K562 (cell line): ENCODE measurements around the gene ZNF575. TPM values are rescaled to one million over a fixed set of nuclear protein-coding genes. Genes with fewer than 3 reads are reported as not detected.

Experiments used
- ATAC-seq: fragments of 200-7000 bp; cut with Tn5 transposase; 3 replicates; pipeline ENCODE4 v1.9.1; 2020; ENCODE audit warnings: moderate library complexity
- BruUV-seq: library from RNA; stranded (reverse); fragments of 400-500 nt; replicated peaks from 2 replicates; lab custom pipeline; 2021; lab: Mats Ljungman, UMichigan
- CTCF ChIA-PET: fragments of 300-600 bp; formaldehyde crosslinking; extraction: SDS; loops from one replicate; lab custom pipeline; 2021; ENCODE audit warnings: low intra/inter-chr PET ratio; lab: Yijun Ruan, JAX
- POLR2A ChIA-PET: fragments of 300-600, 350-650 bp; sonication (Branson Sonifier 250); formaldehyde crosslinking; extraction: SDS; loops from one replicate; lab custom pipeline; 2021; ENCODE audit warnings: antibody characterized with exemption, inconsistent platforms; lab: Yijun Ruan, JAX
- DNase-seq, 4 experiments: peaks; one replicate each; pipeline versions ENCODE4 v3.0.0 to v3.0.0-alpha.2; 2011 to 2018; ENCODE audit warnings: low spot score in 3 of 4, mixed read lengths in 3 of 4; ENCODE audit errors: extremely low read depth in 1 of 4
- FAIRE-seq: peaks from 2 replicates; lab custom pipeline; 2011; peaks lifted over from hg19 to GRCh38; lab: Jason Lieb, UNC
- H2AFZ ChIP-seq: 2 replicates; pipeline ENCODE4 v1.6.0; 2011; ENCODE audit warnings: low read depth, low read length, control low read depth, inconsistent platforms
- H3K27ac ChIP-seq: fragments of 200-600 bp; 3 replicates; pipeline ENCODE4 v1.8.0; 2011; ENCODE audit warnings: low read depth, mild to moderate bottlenecking, control low read depth, inconsistent platforms, low read length, moderate library complexity, mixed read lengths; ENCODE audit errors: extremely low read depth
- H3K27me3 ChIP-seq, 2 experiments: fragments of 300-600 bp in 1 of 2; 2 replicates in 1 of 2; 3 replicates in 1 of 2; pipeline versions ENCODE4 v1.6.0 to v1.8.0; 2011; ENCODE audit warnings: inconsistent platforms in 2 of 2, low read length in 2 of 2, mild to moderate bottlenecking in 1 of 2, mixed read lengths in 1 of 2, moderate library complexity in 1 of 2; ENCODE audit not compliant: control insufficient read depth in 2 of 2, insufficient read depth in 2 of 2
- H3K36me3 ChIP-seq: fragments of 300-600 bp; 3 replicates; pipeline ENCODE4 v1.8.0; 2011; ENCODE audit warnings: mild to moderate bottlenecking, low read length, inconsistent platforms; ENCODE audit not compliant: control insufficient read depth, insufficient read depth
- H3K4me1 ChIP-seq, 2 experiments: fragments of 200-600 bp in 1 of 2; replicated peaks in 1 of 2; 2 replicates in 1 of 2; 3 replicates in 1 of 2; pipeline versions ENCODE4 v1.5.1 to v1.8.0; 2011; ENCODE audit warnings: inconsistent platforms in 2 of 2, low read length in 2 of 2, mild to moderate bottlenecking in 1 of 2, mixed read lengths in 1 of 2, moderate library complexity in 1 of 2; ENCODE audit not compliant: control insufficient read depth in 2 of 2, insufficient read depth in 2 of 2
- H3K4me2 ChIP-seq: 2 replicates; pipeline ENCODE4 v1.6.1; 2011; ENCODE audit warnings: low read length, control low read depth, inconsistent platforms, mixed read lengths; ENCODE audit not compliant: insufficient read depth
- H3K4me3 ChIP-seq: fragments of 200-600 bp; sonication (generic), shearing (Covaris generic); 2 replicates; pipeline ENCODE4 v1.5.1; 2016; ENCODE audit warnings: control low read depth, inconsistent platforms
- H3K79me2 ChIP-seq: fragments of 200-600 bp; 3 replicates; pipeline ENCODE4 v1.8.0; 2011; ENCODE audit warnings: low read length, inconsistent platforms; ENCODE audit not compliant: control insufficient read depth, insufficient read depth
- H3K9ac ChIP-seq, 2 experiments: 2 replicates each; pipeline versions ENCODE4 v1.6.0 to v1.6.1; 2011; ENCODE audit warnings: low read depth in 2 of 2, low read length in 2 of 2, control low read depth in 1 of 2, inconsistent platforms in 1 of 2, mild to moderate bottlenecking in 1 of 2, mixed read lengths in 1 of 2; ENCODE audit not compliant: insufficient read depth in 1 of 2
- H3K9me1 ChIP-seq: one replicate; pipeline ENCODE4 v1.6.0; 2011; ENCODE audit warnings: inconsistent platforms, mild to moderate bottlenecking, low read length, moderate library complexity; ENCODE audit not compliant: control insufficient read depth, insufficient read depth
- H3K9me3 ChIP-seq: replicated peaks from 2 replicates; pipeline ENCODE4 v1.5.1; 2011; ENCODE audit warnings: low read depth, low read length, inconsistent platforms; ENCODE audit not compliant: control insufficient read depth, insufficient read depth
- H4K20me1 ChIP-seq: replicated peaks from 2 replicates; pipeline ENCODE4 v1.6.1; 2011; ENCODE audit warnings: low read length, inconsistent platforms, mixed read lengths; ENCODE audit not compliant: control insufficient read depth, insufficient read depth
- CBX2 ChIP-seq: fragments of 200-600 bp; sonication (generic); IDR thresholded peaks from one replicate; pipeline ENCODE4 v1.6.1; 2012; ENCODE audit warnings: mild to moderate bottlenecking, low read length, inconsistent platforms; ENCODE audit not compliant: insufficient read depth, poor library complexity, severe bottlenecking
- EGR1 ChIP-seq: fragments of 450-650 bp; conservative IDR thresholded peaks from 2 replicates; pipeline ENCODE4 v1.6.1; 2017; ENCODE audit warnings: mild to moderate bottlenecking
- NEUROD1 ChIP-seq: fragments of 150-350 bp; IDR thresholded peaks from 2 replicates; pipeline ENCODE4 v1.6.1; 2014; ENCODE audit warnings: borderline replicate concordance, low read length, low read depth; ENCODE audit not compliant: partially characterized antibody
- WGBS: fragments of 100-300 bp; shearing (Covaris generic); methylation state at CpG from one replicate; pipeline ENCODE4 v1.1.6; 2016; ENCODE audit warnings: low coverage, mixed read lengths; ENCODE audit not compliant: insufficient coverage; ENCODE audit errors: missing lambda C conversion rate; 5-methylcytosine and 5-hydroxymethylcytosine counted together
- in situ Hi-C: fragments of 300-500 bp; cut with MboI; formaldehyde crosslinking; loops from 4 replicates; pipeline ENCODE4 v1.15.0; 2018; ENCODE audit warnings: inconsistent platforms, mixed read lengths
- intact Hi-C: fragments of 100-400 bp; cut with micrococcal nuclease; formaldehyde crosslinking; loops from 2 replicates; pipeline ENCODE4 v1.14.2; 2022
- polyA plus RNA-seq, 8 experiments: library from polyadenylated mRNA; depleted of rRNA in 4 of 8; stranded (reverse) in 5 of 8; unstranded in 3 of 8; fragments of >200 nt; fragmentation: Nextera tagmentation in 2 of 8; fragmentation: Illumina TruSeq in 1 of 8; extraction: Ambion mirVana in 2 of 8; extraction: Trizol in 1 of 8; gene quantifications; 2 replicates each; pipeline versions ENCODE4 v1.2.1 to v1.2.3, GENCODE V29; 2011 to 2014; ENCODE audit warnings: inconsistent platforms in 1 of 8, missing spikeins in 1 of 8
- total RNA-seq, 7 experiments: library from RNA; depleted of rRNA in 6 of 7; stranded (reverse); fragments of >200 nt in 6 of 7; fragmentation: Illumina TruSeq in 2 of 7; extraction: Trizol in 2 of 7; gene quantifications; 2 replicates each; pipeline versions ENCODE4 v1.2.1 to v1.2.3, GENCODE V29; 2011 to 2021; ENCODE audit warnings: low replicate concordance in 1 of 7

Gene ZNF575
- total and polyA plus RNA-seq, 9 of the 15 experiments (the other 6 are each of a cell fraction or from before 2014, with no cell fraction given): 0.20 to 0.98 (median 0.32) TPM; not detected in 6

DNA sequence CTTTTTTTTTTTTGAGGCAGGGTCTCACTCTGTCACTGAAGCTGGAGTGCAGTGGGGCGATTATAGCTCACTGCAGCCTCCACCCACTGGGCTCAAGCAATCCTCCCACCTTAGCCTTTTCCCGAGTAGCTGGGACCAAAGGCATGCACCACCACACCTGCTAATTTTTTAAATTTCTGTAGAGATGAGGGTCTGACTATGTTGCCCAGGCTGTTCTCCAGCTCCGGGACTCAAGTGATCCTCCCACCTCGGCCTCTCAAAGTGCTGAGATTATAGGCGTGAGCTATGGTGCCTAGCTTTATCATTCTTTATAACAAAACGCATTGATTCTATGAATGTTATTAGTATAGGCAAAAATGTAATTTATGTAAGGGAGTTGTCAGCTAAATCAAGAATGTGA, 49.7 kb upstream of the ZNF575 start:
- Histone ChIP-seq H3K4me1 (0 out of 5 replicates have a peak, but pooled peaks cover 0 to 3% of the 10 kb centered on the region in 2 experiments), H3K9me1 (no peaks in the 10 kb centered on the region), H3K4me2 (no peak overlapping the region), H3K4me3 (no peak overlapping the region), H4K20me1 (no peaks in the 10 kb centered on the region), H3K9me3 (no peaks in the 10 kb centered on the region), H3K27me3 (no peaks in the 10 kb centered on the region), H3K36me3 (no peaks in the 10 kb centered on the region), H2AFZ (no peak overlapping the region), H3K79me2 (no peaks in the 10 kb centered on the region), H3K9ac (no peak overlapping the region), H3K27ac (no peak overlapping the region)
- ATAC-seq (no peak), FAIRE-seq (no peak), DNase-seq (no peak)
- TF ChIP-seq NEUROD1: no peak
- in situ Hi-C loops: no loop called here
- 45% methylated on average over 6 of the region's 6 CpGs for WGBS
- intact Hi-C loops: no loop called here
- ChIA-PET CTCF (no interaction called here), POLR2A (interaction anchor here (0.9 to 1.2 kb wide), 2 partner anchors 8 to 20 kb away, joined by 3 to 5 read pairs; no protein-coding TSS in a partner anchor)
- BruUV-seq: no TSS peak

DNA sequence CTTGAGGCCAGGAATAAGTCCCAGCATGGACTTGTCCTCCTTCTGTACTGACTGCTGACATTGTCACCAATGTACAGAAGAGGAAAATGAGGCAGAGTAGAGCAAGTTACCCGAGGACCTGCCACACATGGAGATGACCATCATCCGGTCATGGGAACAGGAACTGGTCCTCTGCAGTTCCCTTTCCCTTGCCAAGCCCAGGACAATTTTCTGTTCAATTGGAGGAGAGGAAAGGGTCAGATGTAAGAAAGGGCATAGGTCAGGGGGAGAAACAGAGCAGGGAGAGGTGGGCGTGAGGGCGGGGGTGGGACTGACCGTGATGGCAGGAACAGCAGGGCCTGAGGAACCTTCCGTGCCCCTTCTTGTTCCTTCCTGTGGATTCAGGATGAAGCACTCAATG, 47.0 kb upstream of the ZNF575 start:
- ChIA-PET CTCF (no interaction called here), POLR2A (interaction anchor here (0.6 kb wide), 1 partner anchor 9 kb away, joined by 3 read pairs; no protein-coding TSS in a partner anchor)
- FAIRE-seq (no peak), DNase-seq (no peak), ATAC-seq (no peak)
- 54% methylated on average over 2 of the region's 6 CpGs for WGBS
- no peaks in the 10 kb centered on the region for H4K20me1 ChIP-seq
- H3K4me1 ChIP-seq: no peaks in the 10 kb centered on the region; a peak in 1 of 5 replicates
- in situ Hi-C loops (no loop called here), intact Hi-C loops (no loop called here)
- no peaks in the 10 kb centered on the region for H3K27me3 ChIP-seq
- H3K9ac ChIP-seq: no peak overlapping the region
- H2AFZ ChIP-seq: no peak overlapping the region
- H3K4me2 ChIP-seq: no peak overlapping the region
- no TSS peak for BruUV-seq
- TF ChIP-seq CBX2 (no peak), EGR1 (0 out of 2 replicates have a peak, but pooled peaks have one; percentile 20)
- H3K27ac ChIP-seq: no peak overlapping the region
- no peaks in the 10 kb centered on the region for H3K9me1 ChIP-seq
- no peak overlapping the region for H3K4me3 ChIP-seq
- no peaks in the 10 kb centered on the region for H3K36me3 ChIP-seq
- no peaks in the 10 kb centered on the region for H3K79me2 ChIP-seq
- no peaks in the 10 kb centered on the region for H3K9me3 ChIP-seq
